ENCODE data around the gene RBM18. TPM values are rescaled to one million over a fixed set of nuclear protein-coding genes. Genes with fewer than 3 reads are reported as not detected.
A peak's percentile ranks its signal among the peaks of the same experiment; 100 is the strongest.

RBM18 gene
- total and polyA plus RNA-seq, 2 experiments from 2014 or later, result 9.3 to 25.5 TPM

DNA sequence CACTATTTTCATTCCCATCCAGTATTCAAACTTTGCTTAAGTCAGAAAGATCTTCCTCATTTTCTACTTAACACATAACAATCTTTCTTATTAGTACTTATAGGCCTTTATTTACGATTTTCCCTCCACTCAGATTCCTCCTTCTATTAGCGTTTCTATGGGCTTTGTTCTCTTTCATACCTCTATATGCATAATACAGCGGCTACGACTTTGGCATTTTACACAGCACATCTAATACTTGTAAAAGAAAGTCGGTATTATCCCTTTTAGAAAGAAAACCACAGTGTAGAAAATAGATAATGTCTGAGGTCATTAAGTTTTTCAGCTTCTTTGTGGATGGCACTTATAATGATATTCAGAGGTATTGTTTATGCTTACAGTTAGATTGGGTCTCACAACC is 8.4 kb downstream of the RBM18 start:
- ATAC-seq (no peak), DNase-seq (ENCODE audit: low spot score) (no peak)
- H3K27ac Mint-ChIP-seq, result 0 out of 2 replicates have a peak overlapping the region, but pooled peaks have one; percentile 1
- Histone ChIP-seq H3K4me1 (ENCODE audit: insufficient read depth) (peaks cover 52% of the 10 kb centered on the region), H3K27me3 (ENCODE audit: insufficient read depth) (no peaks in the 10 kb centered on the region), H3K9me2 (ENCODE audit: insufficient read depth) (no peaks in the 10 kb centered on the region), H3F3A (replicated peaks; ENCODE audit: low read depth) (no peaks in the 10 kb centered on the region; the same call in 1 of the 2 replicates), H3K27ac (ENCODE audit: low read depth) (0 out of 2 replicates have a peak overlapping the region, but pooled peaks have one; percentile 12), H3K36me3 (ENCODE audit: insufficient read depth) (peaks cover 14% of the 10 kb centered on the region; the same call in 1 of the 2 replicates), H4K20me1 (replicated peaks; ENCODE audit: insufficient read depth) (no peaks in the 10 kb centered on the region), H3K79me2 (replicated peaks; ENCODE audit: insufficient read depth) (peaks cover 12% of the 10 kb centered on the region), H3K4me3 (no peak overlapping the region), H2AFZ (no peak overlapping the region), H3K4me2 (0 out of 2 replicates have a peak overlapping the region, but pooled peaks have one; percentile 9)
- TF ChIP-seq, protein P1, sequence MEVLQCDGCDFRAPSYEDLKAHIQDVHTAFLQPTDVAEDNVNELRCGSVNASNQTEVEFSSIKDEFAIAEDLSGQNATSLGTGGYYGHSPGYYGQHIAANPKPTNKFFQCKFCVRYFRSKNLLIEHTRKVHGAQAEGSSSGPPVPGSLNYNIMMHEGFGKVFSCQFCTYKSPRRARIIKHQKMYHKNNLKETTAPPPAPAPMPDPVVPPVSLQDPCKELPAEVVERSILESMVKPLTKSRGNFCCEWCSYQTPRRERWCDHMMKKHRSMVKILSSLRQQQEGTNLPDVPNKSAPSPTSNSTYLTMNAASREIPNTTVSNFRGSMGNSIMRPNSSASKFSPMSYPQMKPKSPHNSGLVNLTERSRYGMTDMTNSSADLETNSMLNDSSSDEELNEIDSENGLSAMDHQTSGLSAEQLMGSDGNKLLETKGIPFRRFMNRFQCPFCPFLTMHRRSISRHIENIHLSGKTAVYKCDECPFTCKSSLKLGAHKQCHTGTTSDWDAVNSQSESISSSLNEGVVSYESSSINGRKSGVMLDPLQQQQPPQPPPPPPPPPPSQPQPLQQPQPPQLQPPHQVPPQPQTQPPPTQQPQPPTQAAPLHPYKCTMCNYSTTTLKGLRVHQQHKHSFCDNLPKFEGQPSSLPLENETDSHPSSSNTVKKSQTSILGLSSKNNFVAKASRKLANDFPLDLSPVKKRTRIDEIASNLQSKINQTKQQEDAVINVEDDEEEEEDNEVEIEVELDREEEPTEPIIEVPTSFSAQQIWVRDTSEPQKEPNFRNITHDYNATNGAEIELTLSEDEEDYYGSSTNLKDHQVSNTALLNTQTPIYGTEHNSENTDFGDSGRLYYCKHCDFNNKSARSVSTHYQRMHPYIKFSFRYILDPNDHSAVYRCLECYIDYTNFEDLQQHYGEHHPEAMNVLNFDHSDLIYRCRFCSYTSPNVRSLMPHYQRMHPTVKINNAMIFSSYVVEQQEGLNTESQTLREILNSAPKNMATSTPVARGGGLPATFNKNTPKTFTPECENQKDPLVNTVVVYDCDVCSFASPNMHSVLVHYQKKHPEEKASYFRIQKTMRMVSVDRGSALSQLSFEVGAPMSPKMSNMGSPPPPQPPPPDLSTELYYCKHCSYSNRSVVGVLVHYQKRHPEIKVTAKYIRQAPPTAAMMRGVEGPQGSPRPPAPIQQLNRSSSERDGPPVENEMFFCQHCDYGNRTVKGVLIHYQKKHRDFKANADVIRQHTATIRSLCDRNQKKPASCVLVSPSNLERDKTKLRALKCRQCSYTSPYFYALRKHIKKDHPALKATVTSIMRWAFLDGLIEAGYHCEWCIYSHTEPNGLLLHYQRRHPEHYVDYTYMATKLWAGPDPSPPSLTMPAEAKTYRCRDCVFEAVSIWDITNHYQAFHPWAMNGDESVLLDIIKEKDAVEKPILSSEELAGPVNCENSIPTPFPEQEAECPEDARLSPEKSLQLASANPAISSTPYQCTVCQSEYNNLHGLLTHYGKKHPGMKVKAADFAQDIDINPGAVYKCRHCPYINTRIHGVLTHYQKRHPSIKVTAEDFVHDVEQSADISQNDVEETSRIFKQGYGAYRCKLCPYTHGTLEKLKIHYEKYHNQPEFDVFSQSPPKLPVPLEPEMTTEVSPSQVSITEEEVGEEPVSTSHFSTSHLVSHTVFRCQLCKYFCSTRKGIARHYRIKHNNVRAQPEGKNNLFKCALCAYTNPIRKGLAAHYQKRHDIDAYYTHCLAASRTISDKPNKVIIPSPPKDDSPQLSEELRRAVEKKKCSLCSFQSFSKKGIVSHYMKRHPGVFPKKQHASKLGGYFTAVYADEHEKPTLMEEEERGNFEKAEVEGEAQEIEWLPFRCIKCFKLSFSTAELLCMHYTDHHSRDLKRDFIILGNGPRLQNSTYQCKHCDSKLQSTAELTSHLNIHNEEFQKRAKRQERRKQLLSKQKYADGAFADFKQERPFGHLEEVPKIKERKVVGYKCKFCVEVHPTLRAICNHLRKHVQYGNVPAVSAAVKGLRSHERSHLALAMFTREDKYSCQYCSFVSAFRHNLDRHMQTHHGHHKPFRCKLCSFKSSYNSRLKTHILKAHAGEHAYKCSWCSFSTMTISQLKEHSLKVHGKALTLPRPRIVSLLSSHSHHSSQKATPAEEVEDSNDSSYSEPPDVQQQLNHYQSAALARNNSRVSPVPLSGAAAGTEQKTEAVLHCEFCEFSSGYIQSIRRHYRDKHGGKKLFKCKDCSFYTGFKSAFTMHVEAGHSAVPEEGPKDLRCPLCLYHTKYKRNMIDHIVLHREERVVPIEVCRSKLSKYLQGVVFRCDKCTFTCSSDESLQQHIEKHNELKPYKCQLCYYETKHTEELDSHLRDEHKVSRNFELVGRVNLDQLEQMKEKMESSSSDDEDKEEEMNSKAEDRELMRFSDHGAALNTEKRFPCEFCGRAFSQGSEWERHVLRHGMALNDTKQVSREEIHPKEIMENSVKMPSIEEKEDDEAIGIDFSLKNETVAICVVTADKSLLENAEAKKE (CRISPR knock-in tag; IDR thresholded peaks at IDR 0.05), result no peak
- TF ChIP-seq CREB1 (CRISPR knock-in tag; IDR thresholded peaks at IDR 0.05; ENCODE audit: low read depth), result no peak
- no peak overlapping the region for H3K4me3 Mint-ChIP-seq
- H3K27me3 Mint-ChIP-seq (ENCODE audit: insufficient read depth, low read depth, poor library complexity), result peaks cover 1% of the 10 kb centered on the region
- H3K9me3 Mint-ChIP-seq, result no peaks in the 10 kb centered on the region
- H3K36me3 Mint-ChIP-seq (ENCODE audit: low read depth), result peaks cover 23% of the 10 kb centered on the region
- H3K4me1 Mint-ChIP-seq, result peaks cover 29% of the 10 kb centered on the region

DNA sequence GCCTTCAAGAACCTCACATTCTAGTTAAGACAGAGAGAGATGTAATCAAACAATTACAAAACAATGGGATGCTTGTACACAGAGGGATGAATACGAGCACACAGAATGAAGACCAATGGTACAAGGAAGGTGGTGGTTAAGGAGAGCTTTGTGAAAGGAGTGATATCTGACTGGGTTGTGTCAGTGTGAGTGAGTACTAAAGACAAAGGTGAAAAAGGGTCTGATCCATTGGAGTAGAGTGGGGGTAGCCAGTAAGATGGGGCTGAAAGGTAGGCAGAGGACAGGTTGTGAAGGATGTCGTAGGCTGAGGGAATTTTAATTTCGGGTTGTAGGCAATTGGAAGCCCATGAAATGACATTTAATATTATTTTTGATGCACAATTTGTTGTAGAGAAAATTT is 9.9 kb downstream of the RBM18 start:
- Mint-ChIP-seq H3K27me3 (ENCODE audit: insufficient read depth, low read depth, poor library complexity) (peaks cover 1% of the 10 kb centered on the region), H3K4me1 (peaks cover 29% of the 10 kb centered on the region), H3K4me3 (no peak overlapping the region), H3K36me3 (ENCODE audit: low read depth) (peaks cover 26% of the 10 kb centered on the region), H3K9me3 (no peaks in the 10 kb centered on the region), H3K27ac (no peak overlapping the region)
- Histone ChIP-seq H3K79me2 (replicated peaks; ENCODE audit: insufficient read depth) (peaks cover 12% of the 10 kb centered on the region), H3K36me3 (ENCODE audit: insufficient read depth) (peaks cover 15% of the 10 kb centered on the region; the same call in 1 of the 2 replicates), H3K4me1 (ENCODE audit: insufficient read depth) (peaks cover 52% of the 10 kb centered on the region), H2AFZ (no peak overlapping the region), H3K4me3 (no peak overlapping the region), H3F3A (replicated peaks; ENCODE audit: low read depth) (no peaks in the 10 kb centered on the region; the same call in 1 of the 2 replicates), H3K4me2 (peak overlapping the region; percentile 65), H4K20me1 (replicated peaks; ENCODE audit: insufficient read depth) (no peaks in the 10 kb centered on the region), H3K27ac (ENCODE audit: low read depth) (peak overlapping the region; percentile 79), H3K9me2 (ENCODE audit: insufficient read depth) (no peaks in the 10 kb centered on the region), H3K27me3 (ENCODE audit: insufficient read depth) (no peaks in the 10 kb centered on the region)
- DNase-seq (ENCODE audit: low spot score) (no peak), ATAC-seq (no peak; the same call in 2 of the 3 replicates)
- no peak for TF ChIP-seq EZH2phosphoT487 (IDR thresholded peaks at IDR 0.05; ENCODE audit: unreplicated experiment)
- TF ChIP-seq, protein P2, sequence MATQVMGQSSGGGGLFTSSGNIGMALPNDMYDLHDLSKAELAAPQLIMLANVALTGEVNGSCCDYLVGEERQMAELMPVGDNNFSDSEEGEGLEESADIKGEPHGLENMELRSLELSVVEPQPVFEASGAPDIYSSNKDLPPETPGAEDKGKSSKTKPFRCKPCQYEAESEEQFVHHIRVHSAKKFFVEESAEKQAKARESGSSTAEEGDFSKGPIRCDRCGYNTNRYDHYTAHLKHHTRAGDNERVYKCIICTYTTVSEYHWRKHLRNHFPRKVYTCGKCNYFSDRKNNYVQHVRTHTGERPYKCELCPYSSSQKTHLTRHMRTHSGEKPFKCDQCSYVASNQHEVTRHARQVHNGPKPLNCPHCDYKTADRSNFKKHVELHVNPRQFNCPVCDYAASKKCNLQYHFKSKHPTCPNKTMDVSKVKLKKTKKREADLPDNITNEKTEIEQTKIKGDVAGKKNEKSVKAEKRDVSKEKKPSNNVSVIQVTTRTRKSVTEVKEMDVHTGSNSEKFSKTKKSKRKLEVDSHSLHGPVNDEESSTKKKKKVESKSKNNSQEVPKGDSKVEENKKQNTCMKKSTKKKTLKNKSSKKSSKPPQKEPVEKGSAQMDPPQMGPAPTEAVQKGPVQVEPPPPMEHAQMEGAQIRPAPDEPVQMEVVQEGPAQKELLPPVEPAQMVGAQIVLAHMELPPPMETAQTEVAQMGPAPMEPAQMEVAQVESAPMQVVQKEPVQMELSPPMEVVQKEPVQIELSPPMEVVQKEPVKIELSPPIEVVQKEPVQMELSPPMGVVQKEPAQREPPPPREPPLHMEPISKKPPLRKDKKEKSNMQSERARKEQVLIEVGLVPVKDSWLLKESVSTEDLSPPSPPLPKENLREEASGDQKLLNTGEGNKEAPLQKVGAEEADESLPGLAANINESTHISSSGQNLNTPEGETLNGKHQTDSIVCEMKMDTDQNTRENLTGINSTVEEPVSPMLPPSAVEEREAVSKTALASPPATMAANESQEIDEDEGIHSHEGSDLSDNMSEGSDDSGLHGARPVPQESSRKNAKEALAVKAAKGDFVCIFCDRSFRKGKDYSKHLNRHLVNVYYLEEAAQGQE (IDR thresholded peaks at IDR 0.05; ENCODE audit: unreplicated experiment), result no peak

All from GM23338 (cell line).